Liver (tissue), 9 donors: Measurements from ENCODE around the gene KIF6. TPM values are rescaled to one million over a fixed set of nuclear protein-coding genes. Genes with fewer than 3 reads are reported as not detected.
"Not testable (repeated sequence)": the region's sequence is repeated elsewhere in the genome, so short reads cannot be mapped to it uniquely, and the experiment has no call there.

Experiments used
- DNase-seq: peaks from one replicate; pipeline ENCODE4 v3.0.0-alpha.2; 2017; ENCODE audit warnings: low spot score
- H3K27ac ChIP-seq, 2 donors: one replicate each; pipeline ENCODE4 v1.7.0; 2013; ENCODE audit warnings: inconsistent platforms in 2 of 2, low read length in 2 of 2, control low read depth in 1 of 2, low read depth in 1 of 2, mild to moderate bottlenecking in 1 of 2
- H3K27me3 ChIP-seq, 4 donors: one replicate each; pipeline versions ENCODE4 v1.6.1 to v1.7.0; 2013; ENCODE audit warnings: low read length in 3 of 4, inconsistent platforms in 1 of 4, mild to moderate bottlenecking in 1 of 4, moderate library complexity in 1 of 4; ENCODE audit not compliant: control insufficient read depth in 4 of 4, insufficient read depth in 4 of 4
- H3K36me3 ChIP-seq, 4 donors: one replicate each; pipeline versions ENCODE4 v1.6.1 to v1.7.0; 2013; ENCODE audit warnings: low read length in 3 of 4, mild to moderate bottlenecking in 3 of 4, low read depth in 1 of 4, moderate library complexity in 1 of 4; ENCODE audit not compliant: control insufficient read depth in 4 of 4, insufficient read depth in 3 of 4
- H3K4me1 ChIP-seq, 4 donors: one replicate each; pipeline versions ENCODE4 v1.6.1 to v1.7.0; 2013; ENCODE audit warnings: low read length in 3 of 4, mild to moderate bottlenecking in 3 of 4, moderate library complexity in 1 of 4; ENCODE audit not compliant: control insufficient read depth in 4 of 4, insufficient read depth in 4 of 4
- H3K4me3 ChIP-seq, 3 donors: one replicate each; pipeline versions ENCODE4 v1.6.1 to v1.7.0; 2013; ENCODE audit warnings: low read length in 3 of 3, control low read depth in 1 of 3, low read depth in 1 of 3, mild to moderate bottlenecking in 1 of 3
- H3K9ac ChIP-seq, 2 donors: one replicate each; pipeline ENCODE4 v1.7.0; 2013; ENCODE audit warnings: low read length in 2 of 2, mild to moderate bottlenecking in 2 of 2, moderate library complexity in 2 of 2, control low read depth in 1 of 2, low read depth in 1 of 2
- H3K9me3 ChIP-seq, 4 donors: one replicate each; pipeline versions ENCODE4 v1.6.1 to v1.7.0; 2013; ENCODE audit warnings: low read length in 3 of 4; ENCODE audit not compliant: control insufficient read depth in 4 of 4
- FOXA1 ChIP-seq: IDR thresholded peaks from 2 replicates; pipeline ENCODE4 v1.6.1; 2016; ENCODE audit warnings: antibody characterized with exemption
- GABPA ChIP-seq, 2 donors: IDR thresholded peaks in 1 of 2; conservative IDR thresholded peaks in 1 of 2; 2 replicates each; pipeline ENCODE4 v1.6.1; 2016; ENCODE audit warnings: antibody characterized with exemption in 2 of 2, mild to moderate bottlenecking in 1 of 2, moderate library complexity in 1 of 2
- HNF4A ChIP-seq, 2 donors: conservative IDR thresholded peaks; 2 replicates each; pipeline ENCODE4 v1.6.1; 2016; ENCODE audit warnings: antibody characterized with exemption in 2 of 2, mild to moderate bottlenecking in 2 of 2
- JUND ChIP-seq, 2 donors: IDR thresholded peaks; 2 replicates each; pipeline ENCODE4 v1.6.1; 2016; ENCODE audit warnings: antibody characterized with exemption in 2 of 2
- NR2F2 ChIP-seq: IDR thresholded peaks from 2 replicates; pipeline ENCODE4 v1.6.1; 2016; ENCODE audit warnings: antibody characterized with exemption
- RXRA ChIP-seq, 2 donors: IDR thresholded peaks; 2 replicates each; pipeline ENCODE4 v1.6.1; 2017 to 2018; ENCODE audit warnings: antibody characterized with exemption in 2 of 2, mild to moderate bottlenecking in 1 of 2
- SP1 ChIP-seq: IDR thresholded peaks from 2 replicates; pipeline ENCODE4 v1.6.1; 2018; ENCODE audit warnings: antibody characterized with exemption, mild to moderate bottlenecking
- WGBS: extraction: QIAGEN DNeasy Blood & Tissue Kit; methylation state at CpG from one replicate; pipeline ENCODE4 v1.1.7; 2013; 5-methylcytosine and 5-hydroxymethylcytosine counted together
- polyA plus RNA-seq, 2 donors: library from polyadenylated mRNA; stranded (reverse) in 1 of 2; unstranded in 1 of 2; fragments of 200-250 nt in 1 of 2; fragments of >200 nt in 1 of 2; fragmentation: Nextera tagmentation in 1 of 2; extraction: Ambion mirVana in 1 of 2; gene quantifications; one replicate each; pipeline versions ENCODE4 v1.2.1 to v1.2.3, GENCODE V29; 2013 to 2015
- total RNA-seq, 2 donors: library from RNA; depleted of rRNA; stranded (reverse); fragments of >200 nt; gene quantifications; one replicate each; pipeline ENCODE4 v1.2.3, GENCODE V29; 2014
- TF ChIP-seq, protein P1 (sequence below): fragments of 150-350 bp; IDR thresholded peaks from 2 replicates; pipeline ENCODE4 v1.5.1; 2017; ENCODE audit warnings: improper control_type of control experiment, low read depth, low read length; ENCODE audit not compliant: missing input control
- TF ChIP-seq, protein P2 (sequence below): IDR thresholded peaks from 2 replicates; pipeline ENCODE4 v1.6.1; 2016; ENCODE audit warnings: antibody characterized with exemption, mild to moderate bottlenecking
- TF ChIP-seq, protein P3 (sequence below): IDR thresholded peaks from 2 replicates; pipeline ENCODE4 v1.6.1; 2016; ENCODE audit warnings: antibody characterized with exemption
- donor health status: healthy.
- donor health status: healthy.
- donor health status: healthy.
- donor health status: healthy.
- donor health status: healthy.

KIF6 gene
- total and polyA plus RNA-seq, 4 donors, result 0.17 to 7.5 (median 0.29) TPM

DNA sequence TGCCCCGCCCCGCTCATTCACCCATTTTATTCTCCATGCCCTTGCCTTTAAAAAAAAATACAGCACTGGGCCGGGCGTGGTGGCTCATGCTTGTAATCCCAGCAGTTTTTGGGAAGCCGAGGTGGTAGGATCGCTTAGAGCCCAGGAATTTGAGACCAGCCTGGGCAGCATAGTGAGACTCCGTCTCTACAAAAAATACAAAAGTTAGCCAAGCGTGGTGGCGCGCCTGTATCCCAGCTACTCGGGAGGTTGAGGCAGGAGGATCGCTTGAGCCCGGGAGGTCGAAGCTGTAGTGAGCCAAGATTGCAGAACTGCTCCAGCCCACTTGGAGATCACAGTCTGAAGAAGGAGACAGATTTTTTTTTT lies 407 bp upstream of the KIF6 start:
- H3K4me3 ChIP-seq, result peak overlapping the region in 1 of 3 donors; percentile 27
- H3K4me1 ChIP-seq, result peaks cover 1 to 6% (median 4%) of the 10 kb centered on the region in 4 donors
- H3K27ac ChIP-seq, result no peak overlapping the region
- no peaks in the 10 kb centered on the region for H3K9me3 ChIP-seq
- WGBS, result 62% methylated on average over 14 of the region's 14 CpGs
- no peaks in the 10 kb centered on the region for H3K27me3 ChIP-seq
- TF ChIP-seq HNF4A (conservative IDR thresholded peaks at IDR 0.05) (peak in 1 of 2 donors; percentile 15), JUND (IDR thresholded peaks at IDR 0.05) (no peak), SP1 (no peak), GABPA (IDR thresholded peaks at IDR 0.05 in 1 of 2, conservative IDR thresholded peaks at IDR 0.05 in 1 of 2) (no peak), NR2F2 (no peak)
- TF ChIP-seq, protein P1, sequence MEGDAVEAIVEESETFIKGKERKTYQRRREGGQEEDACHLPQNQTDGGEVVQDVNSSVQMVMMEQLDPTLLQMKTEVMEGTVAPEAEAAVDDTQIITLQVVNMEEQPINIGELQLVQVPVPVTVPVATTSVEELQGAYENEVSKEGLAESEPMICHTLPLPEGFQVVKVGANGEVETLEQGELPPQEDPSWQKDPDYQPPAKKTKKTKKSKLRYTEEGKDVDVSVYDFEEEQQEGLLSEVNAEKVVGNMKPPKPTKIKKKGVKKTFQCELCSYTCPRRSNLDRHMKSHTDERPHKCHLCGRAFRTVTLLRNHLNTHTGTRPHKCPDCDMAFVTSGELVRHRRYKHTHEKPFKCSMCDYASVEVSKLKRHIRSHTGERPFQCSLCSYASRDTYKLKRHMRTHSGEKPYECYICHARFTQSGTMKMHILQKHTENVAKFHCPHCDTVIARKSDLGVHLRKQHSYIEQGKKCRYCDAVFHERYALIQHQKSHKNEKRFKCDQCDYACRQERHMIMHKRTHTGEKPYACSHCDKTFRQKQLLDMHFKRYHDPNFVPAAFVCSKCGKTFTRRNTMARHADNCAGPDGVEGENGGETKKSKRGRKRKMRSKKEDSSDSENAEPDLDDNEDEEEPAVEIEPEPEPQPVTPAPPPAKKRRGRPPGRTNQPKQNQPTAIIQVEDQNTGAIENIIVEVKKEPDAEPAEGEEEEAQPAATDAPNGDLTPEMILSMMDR, result no peak
- TF ChIP-seq, protein P2, sequence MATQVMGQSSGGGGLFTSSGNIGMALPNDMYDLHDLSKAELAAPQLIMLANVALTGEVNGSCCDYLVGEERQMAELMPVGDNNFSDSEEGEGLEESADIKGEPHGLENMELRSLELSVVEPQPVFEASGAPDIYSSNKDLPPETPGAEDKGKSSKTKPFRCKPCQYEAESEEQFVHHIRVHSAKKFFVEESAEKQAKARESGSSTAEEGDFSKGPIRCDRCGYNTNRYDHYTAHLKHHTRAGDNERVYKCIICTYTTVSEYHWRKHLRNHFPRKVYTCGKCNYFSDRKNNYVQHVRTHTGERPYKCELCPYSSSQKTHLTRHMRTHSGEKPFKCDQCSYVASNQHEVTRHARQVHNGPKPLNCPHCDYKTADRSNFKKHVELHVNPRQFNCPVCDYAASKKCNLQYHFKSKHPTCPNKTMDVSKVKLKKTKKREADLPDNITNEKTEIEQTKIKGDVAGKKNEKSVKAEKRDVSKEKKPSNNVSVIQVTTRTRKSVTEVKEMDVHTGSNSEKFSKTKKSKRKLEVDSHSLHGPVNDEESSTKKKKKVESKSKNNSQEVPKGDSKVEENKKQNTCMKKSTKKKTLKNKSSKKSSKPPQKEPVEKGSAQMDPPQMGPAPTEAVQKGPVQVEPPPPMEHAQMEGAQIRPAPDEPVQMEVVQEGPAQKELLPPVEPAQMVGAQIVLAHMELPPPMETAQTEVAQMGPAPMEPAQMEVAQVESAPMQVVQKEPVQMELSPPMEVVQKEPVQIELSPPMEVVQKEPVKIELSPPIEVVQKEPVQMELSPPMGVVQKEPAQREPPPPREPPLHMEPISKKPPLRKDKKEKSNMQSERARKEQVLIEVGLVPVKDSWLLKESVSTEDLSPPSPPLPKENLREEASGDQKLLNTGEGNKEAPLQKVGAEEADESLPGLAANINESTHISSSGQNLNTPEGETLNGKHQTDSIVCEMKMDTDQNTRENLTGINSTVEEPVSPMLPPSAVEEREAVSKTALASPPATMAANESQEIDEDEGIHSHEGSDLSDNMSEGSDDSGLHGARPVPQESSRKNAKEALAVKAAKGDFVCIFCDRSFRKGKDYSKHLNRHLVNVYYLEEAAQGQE, result no peak
- H3K36me3 ChIP-seq, result no peaks in the 10 kb centered on the region
- no peak overlapping the region for H3K9ac ChIP-seq
- DNase-seq, result no peak

DNA sequence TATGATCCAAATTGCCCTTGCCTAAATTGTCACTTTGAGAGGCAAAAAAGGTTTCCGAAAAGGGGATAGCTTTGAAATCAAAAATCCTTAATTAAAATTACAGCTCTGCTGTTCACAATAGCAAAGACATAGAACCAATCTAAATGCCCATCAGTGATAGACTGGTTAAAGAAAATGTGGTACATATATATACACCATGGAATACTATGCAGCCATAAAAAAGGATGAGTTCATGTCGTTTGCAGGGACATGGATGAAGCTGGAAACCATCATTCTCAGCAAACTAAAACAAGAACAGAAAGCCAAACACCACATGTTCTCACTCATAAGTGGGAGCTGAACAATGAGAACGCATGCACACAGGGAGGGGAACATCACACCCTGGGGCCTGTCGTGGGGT lies 1.9 kb downstream of the KIF6 start:
- not testable (repeated sequence) for H3K9ac ChIP-seq, H3K27me3 ChIP-seq, H3K36me3 ChIP-seq, H3K9me3 ChIP-seq, H3K4me3 ChIP-seq, DNase-seq, H3K27ac ChIP-seq, H3K4me1 ChIP-seq
- 96% methylated on average over 4 of the region's 4 CpGs for WGBS

DNA sequence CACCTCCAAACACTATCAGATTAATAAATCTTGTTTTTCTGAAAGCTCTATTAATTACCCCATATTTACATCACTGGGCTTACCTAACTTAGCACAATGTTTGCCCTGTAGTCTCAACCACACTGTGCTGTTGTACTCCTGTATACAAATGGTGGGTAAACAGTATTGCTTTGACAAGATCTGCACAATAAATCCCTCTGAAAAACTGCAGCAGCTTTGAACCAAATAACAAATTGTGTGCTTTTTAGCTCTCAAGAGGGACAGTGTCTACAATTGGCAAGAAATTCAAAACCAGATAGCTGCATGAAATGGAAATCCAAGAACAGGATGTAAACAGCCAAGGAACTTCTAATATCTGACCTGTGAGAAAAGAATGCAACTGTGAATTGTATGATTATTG lies 10.4 kb downstream of the KIF6 start:
- Histone ChIP-seq H3K9ac (no peak overlapping the region), H3K36me3 (no peaks in the 10 kb centered on the region), H3K27me3 (no peaks in the 10 kb centered on the region), H3K9me3 (no peaks in the 10 kb centered on the region), H3K4me3 (no peak overlapping the region), H3K4me1 (no peaks in the 10 kb centered on the region), H3K27ac (no peak overlapping the region)
- TF ChIP-seq NR2F2 (no peak), RXRA (IDR thresholded peaks at IDR 0.05) (no peak), GABPA (IDR thresholded peaks at IDR 0.05 in 1 of 2, conservative IDR thresholded peaks at IDR 0.05 in 1 of 2) (no peak), FOXA1 (no peak), SP1 (no peak)
- TF ChIP-seq, protein P2, result no peak
- TF ChIP-seq, protein P3, sequence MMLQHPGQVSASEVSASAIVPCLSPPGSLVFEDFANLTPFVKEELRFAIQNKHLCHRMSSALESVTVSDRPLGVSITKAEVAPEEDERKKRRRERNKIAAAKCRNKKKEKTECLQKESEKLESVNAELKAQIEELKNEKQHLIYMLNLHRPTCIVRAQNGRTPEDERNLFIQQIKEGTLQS, result no peak
- DNase-seq, result no peak
